PFSK-1 (cell line): ENCODE results near the gene KRT27.

Experiments used
- POLR2AphosphoS5 ChIP-seq: IDR thresholded peaks from 2 replicates; pipeline ENCODE4 v1.6.1; 2012; ENCODE audit warnings: low read depth, mild to moderate bottlenecking, control low read depth, low read length, moderate library complexity
- REST ChIP-seq, 2 experiments: IDR thresholded peaks; 2 replicates each; pipeline versions ENCODE4 v1.6.1 to v1.8.0; 2011 to 2012; ENCODE audit warnings: low read depth in 2 of 2, low read length in 2 of 2, control low read depth in 1 of 2, inconsistent platforms in 1 of 2, mild to moderate bottlenecking in 1 of 2, moderate library complexity in 1 of 2; ENCODE audit not compliant: insufficient read depth in 1 of 2
- SIN3A ChIP-seq: IDR thresholded peaks from 2 replicates; pipeline ENCODE4 v1.6.1; 2012; ENCODE audit warnings: mild to moderate bottlenecking, low read length, moderate library complexity, borderline replicate concordance; ENCODE audit not compliant: insufficient read depth
- TAF1 ChIP-seq: IDR thresholded peaks from 2 replicates; pipeline ENCODE4 v1.6.1; 2012; ENCODE audit warnings: low read length, control low read depth, borderline replicate concordance; ENCODE audit not compliant: insufficient read depth

DNA sequence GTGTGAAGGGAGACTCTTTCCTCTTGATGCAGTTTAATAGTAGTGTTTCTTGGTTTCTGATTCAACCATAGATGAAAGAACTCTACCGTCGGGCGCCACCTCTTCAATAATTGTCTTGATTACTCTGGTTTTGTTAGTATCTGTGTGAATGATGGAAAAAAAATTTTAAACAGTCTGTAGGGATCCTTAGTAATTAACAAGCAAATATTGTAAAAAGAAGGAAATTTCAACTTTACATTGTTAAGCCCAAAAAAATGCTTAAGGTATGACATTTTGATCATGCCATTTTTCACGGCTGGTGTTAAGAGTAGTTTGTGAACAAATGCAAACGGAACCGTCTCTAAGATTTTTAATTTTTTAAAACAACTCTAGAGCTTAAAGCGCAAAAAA is 36.0 kb upstream of the KRT27 start:
- no peak for TF ChIP-seq POLR2AphosphoS5
- no peak for TF ChIP-seq REST (IDR thresholded peaks at IDR 0.05; ENCODE audit: insufficient read depth in 1 of 2, low read depth in 2 of 2, low read length in 2 of 2)
- no peak for TF ChIP-seq TAF1
- no peak for TF ChIP-seq SIN3A
